ENCODE data around the gene ACTL10.

Gene ACTL10

GRCh38 chr20:33664762-33665144 is 2.0 kb upstream of the ACTL10 start:
- DNase-seq, result no peak

DNA sequence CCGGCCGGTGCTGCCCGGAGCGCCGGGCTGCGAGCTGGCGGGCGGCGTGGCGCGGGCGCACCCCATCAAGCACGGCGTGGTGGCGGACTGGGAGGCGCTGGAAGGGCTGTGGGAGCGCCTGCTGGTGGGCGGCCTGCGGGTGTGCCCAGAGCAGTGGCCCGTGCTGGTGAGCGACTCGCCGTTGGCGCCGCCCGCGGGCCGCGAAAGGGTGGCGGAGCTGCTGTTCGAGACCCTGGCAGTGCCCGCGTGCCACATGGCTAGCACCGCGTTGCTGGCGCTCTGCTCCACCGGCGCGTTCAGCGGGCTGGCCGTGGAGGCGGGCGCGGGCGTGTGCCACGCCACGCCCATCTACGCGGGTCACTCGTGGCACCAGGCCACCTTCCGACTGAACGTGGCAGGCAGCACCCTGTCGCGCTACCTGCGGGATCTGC is 517 bp downstream of the ACTL10 start:
- no peak for DNase-seq

DNA sequence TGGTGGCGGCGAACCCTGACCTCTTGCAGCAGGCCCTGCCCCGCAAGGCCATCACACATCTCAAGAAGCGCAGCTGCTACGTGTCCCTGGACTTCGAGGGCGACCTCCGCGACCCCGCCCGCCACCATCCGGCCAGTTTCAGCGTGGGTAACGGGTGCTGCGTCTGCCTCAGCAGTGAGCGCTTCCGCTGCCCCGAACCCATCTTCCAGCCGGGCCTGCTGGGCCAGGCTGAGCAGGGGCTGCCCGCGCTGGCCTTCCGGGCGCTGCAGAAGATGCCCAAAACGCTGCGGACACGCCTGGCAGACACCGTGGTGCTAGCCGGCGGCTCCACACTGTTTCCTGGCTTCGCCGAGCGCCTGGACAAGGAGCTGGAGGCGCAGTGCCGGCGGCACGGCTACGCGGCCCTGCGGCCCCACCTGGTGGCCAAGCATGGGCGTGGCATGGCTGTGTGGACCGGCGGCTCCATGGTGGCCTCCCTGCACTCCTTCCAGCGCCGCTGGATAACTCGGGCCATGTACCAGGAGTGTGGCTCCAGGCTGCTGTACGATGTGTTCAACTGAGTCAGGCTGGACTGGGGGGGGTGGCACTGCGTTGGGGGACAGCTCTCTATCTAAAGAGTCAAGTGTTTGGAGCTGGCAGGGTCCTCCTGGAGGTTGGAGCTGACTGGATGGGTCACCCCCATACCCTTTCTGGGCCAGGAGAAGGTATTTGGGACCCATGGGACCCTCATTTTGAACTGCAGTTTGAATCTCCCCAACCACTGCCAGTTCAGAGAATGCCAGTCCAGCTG is 1.1 kb downstream of the ACTL10 start:
- peak; percentile 61 for DNase-seq

DNA sequence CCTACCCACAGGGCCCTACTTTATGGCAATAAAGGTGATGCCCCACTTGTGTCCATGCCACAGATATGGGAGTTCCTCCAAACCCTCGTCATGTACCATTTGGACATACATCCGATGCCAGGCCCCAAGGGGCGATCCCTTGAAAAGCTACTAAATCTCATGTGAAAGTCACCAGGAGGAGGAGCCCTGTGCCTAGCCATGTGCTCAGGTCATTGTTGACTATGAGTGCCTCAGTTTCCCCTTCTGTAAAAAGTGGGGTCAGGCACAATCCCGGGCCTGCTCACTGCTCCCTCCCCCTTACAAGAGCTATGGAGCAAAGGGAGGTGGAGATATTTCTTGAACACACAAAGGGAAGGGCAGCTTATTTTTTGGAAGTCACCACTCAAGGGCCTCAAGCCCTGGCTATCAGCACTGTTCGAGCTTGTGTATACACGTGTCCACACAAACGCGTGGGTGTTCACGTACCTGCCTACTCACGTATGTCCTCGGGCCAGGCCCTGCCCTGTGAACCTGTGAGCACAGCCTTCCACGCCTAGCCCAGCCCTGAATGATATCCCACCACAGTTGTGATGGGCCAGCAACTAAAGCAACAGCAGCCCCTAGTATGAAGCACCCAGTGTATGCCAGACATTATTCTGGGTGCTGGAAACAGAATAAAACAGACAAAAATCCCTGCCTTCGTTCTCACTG is 1.9 kb downstream of the ACTL10 start:
- no peak for DNase-seq

- DNase-seq, result no peak
These were observed 2.5 kb downstream of the ACTL10 start for GRCh38 chr20:33669224-33669623.

GRCh38 chr20:33669873-33670640 is 3.3 kb downstream of the ACTL10 start:
- no peak for DNase-seq

GRCh38 chr20:33670715-33671499 is 4.2 kb downstream of the ACTL10 start:
- no peak for DNase-seq

- DNase-seq, result no peak
These were observed 5.0 kb downstream of the ACTL10 start for GRCh38 chr20:33671573-33672288.

- no peak for DNase-seq
These were observed 5.8 kb downstream of the ACTL10 start for GRCh38 chr20:33672426-33673113.

DNA sequence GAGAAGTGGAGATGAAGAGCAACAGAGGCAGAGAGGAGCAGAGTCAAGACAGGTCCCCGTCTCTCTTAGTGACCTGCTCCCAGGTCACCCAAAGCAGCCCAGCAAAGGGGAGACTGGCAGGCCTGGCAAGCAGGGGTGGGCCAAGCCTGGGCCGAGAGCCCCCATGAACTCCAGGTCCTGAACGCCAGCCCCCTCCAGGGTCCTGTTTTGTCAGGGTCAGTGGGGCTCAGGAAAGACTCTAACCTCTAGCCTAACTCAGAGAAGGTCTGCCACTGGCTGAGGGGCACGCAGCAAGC is 6.3 kb downstream of the ACTL10 start:
- no peak for DNase-seq

DNA sequence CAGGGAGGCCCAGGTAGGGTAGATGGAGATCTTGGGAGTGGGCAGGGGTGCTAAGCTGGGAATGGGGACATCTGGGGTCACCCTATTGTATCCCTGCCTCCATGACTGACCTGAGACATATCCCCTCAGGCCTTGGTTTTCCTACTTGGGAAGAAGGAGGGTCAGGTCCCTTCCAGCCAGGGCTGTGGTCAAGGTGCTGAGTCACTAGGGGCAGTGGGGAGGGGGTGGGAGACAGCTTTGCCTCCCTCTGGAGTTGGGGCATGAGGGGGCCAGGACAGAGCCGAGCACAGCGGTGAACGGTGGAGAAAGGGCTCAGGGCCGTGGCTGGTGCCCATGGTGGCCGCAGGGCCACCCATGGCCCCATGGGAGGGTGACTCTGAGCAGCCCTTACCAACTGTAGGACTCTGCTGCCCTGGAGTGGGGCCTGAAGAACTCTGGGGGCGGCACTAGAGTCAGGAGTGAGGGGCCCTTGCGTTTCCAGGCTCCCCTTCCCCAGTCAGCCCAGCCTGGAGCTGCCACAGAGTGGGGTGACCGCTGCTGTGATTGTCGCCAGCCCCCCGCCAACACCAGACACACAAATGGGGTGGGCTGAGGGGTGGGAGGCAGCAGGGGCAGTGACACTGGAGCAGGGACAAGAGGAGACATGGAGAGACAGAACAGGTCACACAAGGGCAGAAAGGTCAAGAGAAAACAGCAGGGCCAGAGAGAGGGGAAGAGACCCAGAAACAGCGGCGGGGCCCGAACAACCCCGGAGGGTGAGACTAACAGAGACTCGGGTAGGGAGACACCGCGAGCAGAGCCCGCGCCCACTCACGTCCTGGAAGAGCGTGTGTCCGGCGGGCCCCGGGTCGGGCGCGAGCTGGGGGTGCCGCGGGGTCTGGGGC is 6.9 kb downstream of the ACTL10 start:
- DNase-seq, result no peak

GRCh38 chr20:33674294-33675135 is 7.8 kb downstream of the ACTL10 start, which contains the start of gene NECAB3:
NECAB3 (minus strand) TSS chr20:33674428; CDS start chr20:33674352, 76 bp downstream.
- peak; percentile 80 for DNase-seq

GRCh38 chr20:33675136-33675959 is 8.6 kb downstream of the ACTL10 start:
- no peak for DNase-seq

- DNase-seq, result no peak
These were observed 9.4 kb downstream of the ACTL10 start for GRCh38 chr20:33676121-33676520.

- no peak for DNase-seq
These were observed 10.2 kb downstream of the ACTL10 start for GRCh38 chr20:33676652-33677645.

DNA sequence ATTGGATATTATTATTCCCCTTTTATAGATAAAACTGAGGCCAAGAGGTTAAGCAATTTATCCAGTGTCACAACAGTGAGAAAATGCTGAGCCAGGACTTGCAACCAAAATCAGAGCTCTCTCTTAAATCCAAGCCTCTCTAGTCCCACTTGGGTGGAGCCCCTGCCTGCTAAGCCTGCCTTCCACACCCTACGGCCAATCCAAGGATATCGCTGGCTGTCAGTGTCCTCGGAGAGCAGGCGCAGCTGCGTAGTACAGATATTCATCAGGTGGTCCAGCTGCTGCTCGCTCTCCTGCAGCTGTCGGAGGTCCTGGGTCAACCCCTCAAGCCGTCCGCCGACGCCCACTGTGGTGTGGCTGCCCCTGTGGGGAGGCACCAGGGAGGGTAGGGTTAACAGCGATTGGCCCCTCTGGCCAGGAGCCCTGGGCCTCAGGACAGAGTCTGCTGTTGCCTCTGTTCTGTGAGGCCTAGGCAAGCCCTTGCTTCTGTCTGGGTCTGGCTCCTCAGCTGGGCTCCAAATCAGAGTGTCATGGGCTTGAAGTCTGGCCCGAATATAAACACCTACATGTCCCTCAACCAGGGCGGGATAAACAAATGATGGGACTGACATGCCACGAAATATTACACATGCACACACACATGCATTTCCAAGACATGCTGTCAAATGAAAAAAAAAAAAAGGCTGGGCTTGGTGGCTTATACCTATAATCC is 11.4 kb downstream of the ACTL10 start:
- DNase-seq, result no peak
